Pancreas (tissue), 10 donors: ENCODE data around the gene LAMC1. TPM values are rescaled to one million over a fixed set of nuclear protein-coding genes. Genes with fewer than 3 reads are reported as not detected.

Experiments used
- ATAC-seq, 4 donors: fragments of 200-7000 bp; cut with Tn5 transposase; one replicate each; pipeline versions ENCODE4 v1.8.0 to v1.9.1; 2020; ENCODE audit warnings: mild to moderate bottlenecking in 4 of 4, moderate library complexity in 4 of 4
- DNase-seq, 6 donors: peaks; one replicate each; pipeline ENCODE4 v3.0.0-alpha.2; 2020
- FAIRE-seq: peaks from 2 replicates; lab custom pipeline; 2012; peaks lifted over from hg19 to GRCh38; lab: Jason Lieb, UNC
- H3K27ac ChIP-seq, 4 donors: fragments of 200-600 bp; sonication (generic); 1 replicate in 3 of 4; 2 replicates in 1 of 4; pipeline versions ENCODE4 v1.5.0 to v1.8.0; 2020
- H3K27me3 ChIP-seq, 4 donors: fragments of 200-600 bp; one replicate each; pipeline ENCODE4 v1.8.0; 2021
- H3K36me3 ChIP-seq, 3 donors: fragments of 200-600 bp; sonication (generic) in 1 of 3; one replicate each; pipeline versions ENCODE4 v1.5.0 to v1.8.0; 2020 to 2021
- H3K4me1 ChIP-seq, 3 donors: fragments of 200-600 bp; one replicate each; pipeline ENCODE4 v1.8.0; 2021
- H3K4me3 ChIP-seq, 4 donors: fragments of 200-600 bp; sonication (generic) in 2 of 4; one replicate each; pipeline versions ENCODE4 v1.5.0 to v1.8.0; 2020 to 2021
- H3K9me3 ChIP-seq, 4 donors: fragments of 200-600 bp; one replicate each; pipeline ENCODE4 v1.8.0; 2021
- WGBS, 2 donors: extraction: QIAGEN DNeasy Blood & Tissue Kit; methylation state at CpG; one replicate each; pipeline ENCODE4 v1.1.7; 2013; 5-methylcytosine and 5-hydroxymethylcytosine counted together
- intact Hi-C, 3 donors: fragments of 100-400 bp; cut with DNase I; formaldehyde crosslinking; loops; one replicate each; pipeline versions ENCODE4 v1.11.1 to v1.14.2; 2022
- polyA plus RNA-seq, 2 donors: library from polyadenylated mRNA; stranded (reverse); fragments of 200-250 nt; gene quantifications; one replicate each; pipeline ENCODE4 v1.2.3, GENCODE V29; 2013
- total RNA-seq, 6 donors: library from RNA; stranded (reverse); fragmentation: NEBNext Ultra II Directional in 4 of 6; extraction: Animal tissue kit (Norgen Biotek cat#: 25700) in 4 of 6; gene quantifications; one replicate each; pipeline versions ENCODE4 v1.2.1 to v1.2.4, GENCODE V29; 2021 to 2023
- TF ChIP-seq, protein P1 (sequence below), 4 donors: fragments of 200-600 bp; sonication (generic) in 3 of 4; IDR thresholded peaks; one replicate each; pipeline versions ENCODE4 v1.5.0 to v1.8.0; 2021; ENCODE audit warnings: antibody characterized with exemption in 4 of 4
- donor health status: healthy with polysubstance abuse.
- donor health status: DM: no; HTN: no; CAD: no; lungs with moderate emphysema.
- donor health status: DM: no; HTN: no; CAD: no.
- donor health status: control.
- donor health status: control.
- donor health status: Bipolar disorder and iron deficiency.
- donor health status: DM: yes; HTN: yes; CAD: no.
- donor health status: DM: no; HTN: no; CAD: no.
- donor health status: DM: no; HTN: no; CAD: no.
- donor health status: DM: yes; HTN: yes; CAD: no.

LAMC1 gene
- total and polyA plus RNA-seq, 8 donors = 11.2 to 50.1 (median 29.4) TPM

DNA sequence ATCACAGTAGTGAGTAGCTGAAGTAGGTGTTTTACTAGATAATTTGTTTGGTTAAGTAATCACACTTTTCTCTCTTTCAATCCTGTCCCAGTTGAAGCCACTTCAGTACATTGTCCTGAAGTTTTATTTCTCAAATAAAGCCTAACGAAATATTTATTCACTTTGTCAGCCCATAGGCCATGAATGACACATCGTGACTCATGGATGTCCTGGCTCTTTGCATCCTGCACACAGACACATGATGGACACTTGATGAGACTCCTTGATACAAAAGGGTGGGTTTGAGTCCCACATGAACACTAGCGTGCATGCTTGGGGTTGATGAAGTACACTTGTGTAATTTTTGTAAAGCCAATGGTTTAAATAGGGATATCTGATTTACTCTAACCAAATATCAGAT is 140.1 kb downstream of the LAMC1 start:
- no peak overlapping the region for H3K27ac ChIP-seq
- intact Hi-C loops = no loop called here
- no peaks in the 10 kb centered on the region for H3K4me1 ChIP-seq
- no peak overlapping the region for H3K4me3 ChIP-seq
- FAIRE-seq (no peak), ATAC-seq (no peak), DNase-seq (no peak)
- no peaks in the 10 kb centered on the region for H3K36me3 ChIP-seq
- H3K9me3 ChIP-seq = no peaks in the 10 kb centered on the region
- TF ChIP-seq, protein P1, sequence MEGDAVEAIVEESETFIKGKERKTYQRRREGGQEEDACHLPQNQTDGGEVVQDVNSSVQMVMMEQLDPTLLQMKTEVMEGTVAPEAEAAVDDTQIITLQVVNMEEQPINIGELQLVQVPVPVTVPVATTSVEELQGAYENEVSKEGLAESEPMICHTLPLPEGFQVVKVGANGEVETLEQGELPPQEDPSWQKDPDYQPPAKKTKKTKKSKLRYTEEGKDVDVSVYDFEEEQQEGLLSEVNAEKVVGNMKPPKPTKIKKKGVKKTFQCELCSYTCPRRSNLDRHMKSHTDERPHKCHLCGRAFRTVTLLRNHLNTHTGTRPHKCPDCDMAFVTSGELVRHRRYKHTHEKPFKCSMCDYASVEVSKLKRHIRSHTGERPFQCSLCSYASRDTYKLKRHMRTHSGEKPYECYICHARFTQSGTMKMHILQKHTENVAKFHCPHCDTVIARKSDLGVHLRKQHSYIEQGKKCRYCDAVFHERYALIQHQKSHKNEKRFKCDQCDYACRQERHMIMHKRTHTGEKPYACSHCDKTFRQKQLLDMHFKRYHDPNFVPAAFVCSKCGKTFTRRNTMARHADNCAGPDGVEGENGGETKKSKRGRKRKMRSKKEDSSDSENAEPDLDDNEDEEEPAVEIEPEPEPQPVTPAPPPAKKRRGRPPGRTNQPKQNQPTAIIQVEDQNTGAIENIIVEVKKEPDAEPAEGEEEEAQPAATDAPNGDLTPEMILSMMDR (IDR thresholded peaks at IDR 0.05) = no peak
- H3K27me3 ChIP-seq = no peaks in the 10 kb centered on the region
- 62 to 83% methylated on average over 3 of the region's 3 CpGs for WGBS, 2 donors

DNA sequence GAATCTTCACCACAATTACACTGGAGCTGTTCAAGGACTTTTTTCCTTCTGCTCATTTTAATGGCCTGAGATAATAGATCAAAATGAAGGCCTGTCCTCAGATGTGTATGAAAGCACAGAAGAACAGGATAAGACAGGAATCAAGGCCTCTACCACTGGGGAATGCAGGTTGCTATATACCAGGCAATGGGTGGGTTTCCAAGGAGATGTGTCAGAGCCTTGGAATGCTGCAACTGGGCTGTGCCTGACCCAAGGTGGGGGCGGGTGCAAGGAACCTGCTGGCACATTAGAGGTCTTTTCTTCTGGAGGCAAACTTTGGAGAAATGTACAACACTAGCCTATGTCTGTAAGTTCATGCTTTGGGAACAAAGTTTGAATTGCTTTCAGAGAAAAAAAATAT is 141.1 kb downstream of the LAMC1 start:
- Histone ChIP-seq H3K9me3 (no peaks in the 10 kb centered on the region), H3K4me3 (no peak overlapping the region), H3K27me3 (no peaks in the 10 kb centered on the region), H3K27ac (no peak overlapping the region), H3K36me3 (no peaks in the 10 kb centered on the region), H3K4me1 (no peaks in the 10 kb centered on the region)
- ATAC-seq (no peak), DNase-seq (no peak), FAIRE-seq (no peak)
- 77 to 83% methylated on average over 1 of the region's 1 CpG for WGBS, 2 donors
- TF ChIP-seq, protein P1 (IDR thresholded peaks at IDR 0.05) = no peak
- intact Hi-C loops = no loop called here

DNA sequence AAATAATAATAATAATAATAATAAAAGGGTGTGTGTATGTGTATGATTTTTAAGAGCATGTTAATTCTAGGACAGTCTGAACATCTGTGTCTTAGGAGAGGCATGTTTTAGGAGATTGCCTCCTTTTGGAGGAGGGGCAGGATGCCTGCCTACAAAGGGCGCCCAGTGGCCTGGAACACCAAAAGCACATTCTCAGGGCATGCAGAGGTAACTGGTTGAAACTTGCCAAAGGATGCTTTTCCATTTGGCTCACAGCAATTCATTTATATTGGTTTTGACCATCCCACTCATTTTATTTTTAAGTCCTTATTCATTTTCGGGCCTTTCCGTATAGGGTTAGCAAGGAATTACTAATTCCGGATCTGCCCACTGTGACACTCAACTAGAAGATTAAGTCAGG is 141.7 kb downstream of the LAMC1 start:
- WGBS, 2 donors = 95 to 98% methylated on average over 4 of the region's 4 CpGs
- no peak for DNase-seq

DNA sequence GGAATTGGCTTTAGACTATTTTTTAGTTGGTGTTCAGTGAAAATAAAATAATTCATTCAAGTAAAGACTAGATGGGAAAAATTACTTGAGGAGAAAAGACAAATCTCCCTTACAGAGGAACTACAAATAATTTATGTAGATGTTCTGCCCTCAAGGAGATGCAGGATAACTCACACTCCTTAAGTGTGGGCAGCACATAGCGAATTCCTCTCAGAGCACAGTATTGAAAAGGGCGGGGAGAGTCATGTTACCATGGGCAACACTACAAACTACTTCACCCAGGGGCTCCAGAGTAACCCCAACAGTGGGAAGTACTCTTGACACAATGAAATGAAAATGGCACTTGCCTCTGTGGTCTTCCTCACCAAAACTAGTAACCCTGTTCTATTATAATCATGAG is 142.2 kb downstream of the LAMC1 start:
- Histone ChIP-seq H3K36me3 (no peaks in the 10 kb centered on the region), H3K27ac (no peak overlapping the region)

More for the DNA sequence above, 141.7 kb downstream of the LAMC1 start:
- FAIRE-seq = no peak
- no peak for ATAC-seq
- intact Hi-C loops = no loop called here
- H3K36me3 ChIP-seq = no peaks in the 10 kb centered on the region
- H3K27me3 ChIP-seq = no peaks in the 10 kb centered on the region
- H3K9me3 ChIP-seq = no peaks in the 10 kb centered on the region
- H3K27ac ChIP-seq = no peak overlapping the region
- TF ChIP-seq, protein P1 (IDR thresholded peaks at IDR 0.05) = no peak
- no peak overlapping the region for H3K4me3 ChIP-seq
- H3K4me1 ChIP-seq = no peaks in the 10 kb centered on the region

DNA sequence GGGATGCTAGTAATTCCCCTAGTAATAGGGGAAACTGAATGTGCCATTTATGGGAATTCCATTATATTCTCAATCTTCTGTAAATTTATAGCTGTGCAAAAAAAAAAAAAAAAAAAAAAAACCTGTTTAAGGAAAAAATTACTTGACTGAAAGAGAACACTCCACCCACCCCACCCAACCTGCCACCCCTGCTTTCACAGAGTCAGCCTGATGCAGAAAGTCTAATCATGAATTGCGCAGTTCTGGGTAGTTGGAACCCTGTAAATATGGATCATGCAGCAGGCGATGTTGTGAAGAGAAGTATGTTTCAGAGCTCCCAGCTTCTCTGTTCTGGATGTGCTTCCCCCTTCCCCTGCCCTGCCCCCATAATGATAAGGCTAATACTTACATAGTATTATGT is 143.2 kb downstream of the LAMC1 start:
- WGBS, 2 donors = 94 to 100% methylated on average over 2 of the region's 2 CpGs
- TF ChIP-seq, protein P1 (IDR thresholded peaks at IDR 0.05) = no peak
- ATAC-seq = no peak
- H3K27me3 ChIP-seq = no peaks in the 10 kb centered on the region
- intact Hi-C loops = no loop called here
- no peak overlapping the region for H3K27ac ChIP-seq
- no peak for FAIRE-seq
- DNase-seq = no peak
- H3K4me3 ChIP-seq = no peak overlapping the region
- H3K36me3 ChIP-seq = no peaks in the 10 kb centered on the region
- no peaks in the 10 kb centered on the region for H3K9me3 ChIP-seq
- no peaks in the 10 kb centered on the region for H3K4me1 ChIP-seq

More for the DNA sequence above, 142.2 kb downstream of the LAMC1 start:
- WGBS, 2 donors = 96 to 98% methylated on average over 2 of the region's 2 CpGs
- ATAC-seq (no peak), FAIRE-seq (no peak), DNase-seq (no peak)
- TF ChIP-seq, protein P1 (IDR thresholded peaks at IDR 0.05) = no peak
- Histone ChIP-seq H3K4me1 (no peaks in the 10 kb centered on the region), H3K9me3 (no peaks in the 10 kb centered on the region), H3K4me3 (no peak overlapping the region), H3K27me3 (no peaks in the 10 kb centered on the region)
- intact Hi-C loops = no loop called here
